Measurements from ENCODE around the gene ELL. TPM values are rescaled to one million over a fixed set of nuclear protein-coding genes. Genes with fewer than 3 reads are reported as not detected.

Gene ELL
- polyA plus RNA-seq, 1 of the 3 experiments (the other 2 are of a cell fraction), result 7.4 TPM

DNA sequence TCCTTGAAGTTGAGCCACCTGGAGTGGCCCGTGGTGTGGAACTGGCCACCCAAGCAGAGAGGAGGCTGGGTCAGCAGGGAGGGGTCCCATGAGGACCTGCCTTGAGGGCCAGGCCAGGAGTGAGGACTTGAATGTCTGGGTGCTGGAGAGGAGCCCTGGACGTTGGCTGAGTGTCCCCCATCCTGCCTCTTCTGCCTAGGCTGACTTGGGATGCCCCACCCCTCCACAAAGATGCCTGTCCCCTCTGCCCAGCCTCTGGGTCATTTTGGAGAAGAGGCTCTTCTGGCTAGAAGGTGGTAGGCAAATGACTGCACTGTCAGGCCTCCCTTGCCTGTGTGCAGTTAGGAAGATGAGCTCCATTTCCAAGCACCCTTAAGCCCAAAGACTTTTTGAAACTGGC is 100.9 kb downstream of the ELL start:
- Histone ChIP-seq H3F3A (replicated peaks; ENCODE audit: insufficient read depth) (peaks cover 13% of the 10 kb centered on the region), H3K9ac (peak overlapping the region; percentile 71; the same call in 1 of the 2 replicates), H4K20me1 (ENCODE audit: insufficient read depth) (peaks cover 46% of the 10 kb centered on the region), H3K9me3 (no peaks in the 10 kb centered on the region), H3K4me3 (ENCODE audit: low read depth in 2 of 2, low read length in 1 of 2) (peak overlapping the region; percentile 68 to 74), H2AFZ (ENCODE audit: low read depth) (no peak overlapping the region), H3K4me2 (peak overlapping the region; percentile 90), H3K4me1 (ENCODE audit: control insufficient read depth in 1 of 2, insufficient read depth in 2 of 2, low read depth in 1 of 2, low read length in 1 of 2) (peaks cover 28 to 43% of the 10 kb centered on the region in 2 experiments; a peak in 3 of 4 replicates), H3K79me2 (ENCODE audit: insufficient read depth) (peaks cover 53% of the 10 kb centered on the region), H3K27ac (ENCODE audit: low read depth in 2 of 2, low read length in 1 of 2) (no peak overlapping the region), H3K27me3 (ENCODE audit: insufficient read depth) (no peaks in the 10 kb centered on the region), H3K9me2 (no peaks in the 10 kb centered on the region), H3K36me3 (replicated peaks in 1 of 2; ENCODE audit: control insufficient read depth in 1 of 2, insufficient read depth in 2 of 2, low read length in 1 of 2) (peaks cover 0 to 5% of the 10 kb centered on the region in 2 experiments)
- no peak for DNase-seq
- TF ChIP-seq, protein P1, sequence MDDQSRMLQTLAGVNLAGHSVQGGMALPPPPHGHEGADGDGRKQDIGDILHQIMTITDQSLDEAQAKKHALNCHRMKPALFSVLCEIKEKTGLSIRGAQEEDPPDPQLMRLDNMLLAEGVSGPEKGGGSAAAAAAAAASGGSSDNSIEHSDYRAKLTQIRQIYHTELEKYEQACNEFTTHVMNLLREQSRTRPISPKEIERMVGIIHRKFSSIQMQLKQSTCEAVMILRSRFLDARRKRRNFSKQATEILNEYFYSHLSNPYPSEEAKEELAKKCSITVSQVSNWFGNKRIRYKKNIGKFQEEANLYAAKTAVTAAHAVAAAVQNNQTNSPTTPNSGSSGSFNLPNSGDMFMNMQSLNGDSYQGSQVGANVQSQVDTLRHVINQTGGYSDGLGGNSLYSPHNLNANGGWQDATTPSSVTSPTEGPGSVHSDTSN (IDR thresholded peaks at IDR 0.05), result no peak
- TF ChIP-seq EP300 (IDR thresholded peaks at IDR 0.05; ENCODE audit: borderline replicate concordance in 1 of 2, low read depth in 1 of 2, low read length in 1 of 2) (no peak), RAD21 (IDR thresholded peaks at IDR 0.05; ENCODE audit: low read length) (no peak), ELF1 (IDR thresholded peaks at IDR 0.05) (no peak), NFIC (IDR thresholded peaks at IDR 0.05; ENCODE audit: borderline replicate concordance) (no peak), JUND (IDR thresholded peaks at IDR 0.05) (no peak), YY1 (IDR thresholded peaks at IDR 0.05; ENCODE audit: low read depth) (no peak), SMC3 (IDR thresholded peaks at IDR 0.05; ENCODE audit: low read depth, low read length) (no peak), FOXM1 (IDR thresholded peaks at IDR 0.05; ENCODE audit: low read depth) (no peak), TEAD4 (IDR thresholded peaks at IDR 0.05; ENCODE audit: borderline replicate concordance, insufficient read depth) (no peak), RFX5 (IDR thresholded peaks at IDR 0.05; ENCODE audit: low read length) (no peak), GATA2 (CRISPR knock-in tag; IDR thresholded peaks at IDR 0.05) (no peak), FOSL2 (IDR thresholded peaks at IDR 0.05; ENCODE audit: borderline replicate concordance, low read depth) (no peak)
- TF ChIP-seq, protein P2, sequence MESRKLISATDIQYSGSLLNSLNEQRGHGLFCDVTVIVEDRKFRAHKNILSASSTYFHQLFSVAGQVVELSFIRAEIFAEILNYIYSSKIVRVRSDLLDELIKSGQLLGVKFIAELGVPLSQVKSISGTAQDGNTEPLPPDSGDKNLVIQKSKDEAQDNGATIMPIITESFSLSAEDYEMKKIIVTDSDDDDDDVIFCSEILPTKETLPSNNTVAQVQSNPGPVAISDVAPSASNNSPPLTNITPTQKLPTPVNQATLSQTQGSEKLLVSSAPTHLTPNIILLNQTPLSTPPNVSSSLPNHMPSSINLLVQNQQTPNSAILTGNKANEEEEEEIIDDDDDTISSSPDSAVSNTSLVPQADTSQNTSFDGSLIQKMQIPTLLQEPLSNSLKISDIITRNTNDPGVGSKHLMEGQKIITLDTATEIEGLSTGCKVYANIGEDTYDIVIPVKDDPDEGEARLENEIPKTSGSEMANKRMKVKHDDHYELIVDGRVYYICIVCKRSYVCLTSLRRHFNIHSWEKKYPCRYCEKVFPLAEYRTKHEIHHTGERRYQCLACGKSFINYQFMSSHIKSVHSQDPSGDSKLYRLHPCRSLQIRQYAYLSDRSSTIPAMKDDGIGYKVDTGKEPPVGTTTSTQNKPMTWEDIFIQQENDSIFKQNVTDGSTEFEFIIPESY (IDR thresholded peaks at IDR 0.05; ENCODE audit: borderline replicate concordance, low read depth), result no peak
- TF ChIP-seq, protein P3, sequence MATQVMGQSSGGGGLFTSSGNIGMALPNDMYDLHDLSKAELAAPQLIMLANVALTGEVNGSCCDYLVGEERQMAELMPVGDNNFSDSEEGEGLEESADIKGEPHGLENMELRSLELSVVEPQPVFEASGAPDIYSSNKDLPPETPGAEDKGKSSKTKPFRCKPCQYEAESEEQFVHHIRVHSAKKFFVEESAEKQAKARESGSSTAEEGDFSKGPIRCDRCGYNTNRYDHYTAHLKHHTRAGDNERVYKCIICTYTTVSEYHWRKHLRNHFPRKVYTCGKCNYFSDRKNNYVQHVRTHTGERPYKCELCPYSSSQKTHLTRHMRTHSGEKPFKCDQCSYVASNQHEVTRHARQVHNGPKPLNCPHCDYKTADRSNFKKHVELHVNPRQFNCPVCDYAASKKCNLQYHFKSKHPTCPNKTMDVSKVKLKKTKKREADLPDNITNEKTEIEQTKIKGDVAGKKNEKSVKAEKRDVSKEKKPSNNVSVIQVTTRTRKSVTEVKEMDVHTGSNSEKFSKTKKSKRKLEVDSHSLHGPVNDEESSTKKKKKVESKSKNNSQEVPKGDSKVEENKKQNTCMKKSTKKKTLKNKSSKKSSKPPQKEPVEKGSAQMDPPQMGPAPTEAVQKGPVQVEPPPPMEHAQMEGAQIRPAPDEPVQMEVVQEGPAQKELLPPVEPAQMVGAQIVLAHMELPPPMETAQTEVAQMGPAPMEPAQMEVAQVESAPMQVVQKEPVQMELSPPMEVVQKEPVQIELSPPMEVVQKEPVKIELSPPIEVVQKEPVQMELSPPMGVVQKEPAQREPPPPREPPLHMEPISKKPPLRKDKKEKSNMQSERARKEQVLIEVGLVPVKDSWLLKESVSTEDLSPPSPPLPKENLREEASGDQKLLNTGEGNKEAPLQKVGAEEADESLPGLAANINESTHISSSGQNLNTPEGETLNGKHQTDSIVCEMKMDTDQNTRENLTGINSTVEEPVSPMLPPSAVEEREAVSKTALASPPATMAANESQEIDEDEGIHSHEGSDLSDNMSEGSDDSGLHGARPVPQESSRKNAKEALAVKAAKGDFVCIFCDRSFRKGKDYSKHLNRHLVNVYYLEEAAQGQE (IDR thresholded peaks at IDR 0.05; ENCODE audit: low read depth, low read length), result no peak
- TF ChIP-seq, protein P4, sequence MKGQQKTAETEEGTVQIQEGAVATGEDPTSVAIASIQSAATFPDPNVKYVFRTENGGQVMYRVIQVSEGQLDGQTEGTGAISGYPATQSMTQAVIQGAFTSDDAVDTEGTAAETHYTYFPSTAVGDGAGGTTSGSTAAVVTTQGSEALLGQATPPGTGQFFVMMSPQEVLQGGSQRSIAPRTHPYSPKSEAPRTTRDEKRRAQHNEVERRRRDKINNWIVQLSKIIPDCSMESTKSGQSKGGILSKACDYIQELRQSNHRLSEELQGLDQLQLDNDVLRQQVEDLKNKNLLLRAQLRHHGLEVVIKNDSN (IDR thresholded peaks at IDR 0.05; ENCODE audit: borderline replicate concordance, low read depth), result no peak
- TF ChIP-seq, protein P5, sequence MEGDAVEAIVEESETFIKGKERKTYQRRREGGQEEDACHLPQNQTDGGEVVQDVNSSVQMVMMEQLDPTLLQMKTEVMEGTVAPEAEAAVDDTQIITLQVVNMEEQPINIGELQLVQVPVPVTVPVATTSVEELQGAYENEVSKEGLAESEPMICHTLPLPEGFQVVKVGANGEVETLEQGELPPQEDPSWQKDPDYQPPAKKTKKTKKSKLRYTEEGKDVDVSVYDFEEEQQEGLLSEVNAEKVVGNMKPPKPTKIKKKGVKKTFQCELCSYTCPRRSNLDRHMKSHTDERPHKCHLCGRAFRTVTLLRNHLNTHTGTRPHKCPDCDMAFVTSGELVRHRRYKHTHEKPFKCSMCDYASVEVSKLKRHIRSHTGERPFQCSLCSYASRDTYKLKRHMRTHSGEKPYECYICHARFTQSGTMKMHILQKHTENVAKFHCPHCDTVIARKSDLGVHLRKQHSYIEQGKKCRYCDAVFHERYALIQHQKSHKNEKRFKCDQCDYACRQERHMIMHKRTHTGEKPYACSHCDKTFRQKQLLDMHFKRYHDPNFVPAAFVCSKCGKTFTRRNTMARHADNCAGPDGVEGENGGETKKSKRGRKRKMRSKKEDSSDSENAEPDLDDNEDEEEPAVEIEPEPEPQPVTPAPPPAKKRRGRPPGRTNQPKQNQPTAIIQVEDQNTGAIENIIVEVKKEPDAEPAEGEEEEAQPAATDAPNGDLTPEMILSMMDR (IDR thresholded peaks at IDR 0.05), result no peak
- CTCF ChIA-PET, result interaction anchor here (2.1 to 12.1 kb wide), 4 partner anchors 10 to 73 kb away, joined by 10 to 217 read pairs (median 38); partner anchors contain the start of gene GDF15
- POLR2A ChIA-PET, result no interaction called here
- 64% methylated on average over 1 of the region's 2 CpGs for WGBS (ENCODE audit: low lambda C conversion rate)
